ENCODE results near the gene PI4KB. TPM values are rescaled to one million over a fixed set of nuclear protein-coding genes. Genes with fewer than 3 reads are reported as not detected.

PI4KB gene
- 35.9 and 39.4 TPM in 2 replicates for total RNA-seq

DNA sequence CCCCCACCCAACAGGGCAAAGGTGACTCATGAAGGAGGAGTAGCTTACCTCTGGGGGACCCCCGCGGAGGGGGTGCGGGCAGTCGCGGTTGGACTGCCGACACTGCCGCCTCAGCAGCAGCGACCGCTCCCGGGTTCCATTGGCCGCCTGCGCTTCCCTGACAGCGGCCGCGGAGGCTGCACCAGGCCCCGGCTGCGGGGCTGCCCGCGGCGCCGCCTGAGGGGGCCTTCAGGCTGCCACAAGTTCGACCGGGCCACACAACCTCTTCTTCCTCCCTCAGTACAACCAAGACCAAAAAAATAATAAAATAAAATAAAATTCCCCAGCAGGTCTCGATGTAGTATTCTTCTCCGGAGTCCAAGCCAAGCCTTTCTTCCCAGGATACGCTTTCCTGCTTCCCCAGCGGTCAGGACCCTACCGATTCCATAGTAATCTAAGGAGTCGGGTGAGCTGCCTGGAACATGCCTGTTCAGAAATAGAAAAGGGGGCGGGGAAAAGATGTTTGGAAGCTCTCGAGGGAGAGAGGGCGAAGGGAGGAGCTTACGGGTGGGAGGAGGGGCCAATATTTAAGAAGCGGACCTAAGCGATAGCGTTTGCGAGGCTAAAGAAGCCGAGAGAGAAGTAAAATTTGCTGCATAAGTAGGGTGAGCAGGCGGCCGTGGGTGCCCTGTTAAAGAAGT lies at the start of gene PI4KB:
PI4KB (minus strand) TSS at position 194 of the 680 bp plus-strand sequence. CDS start 10,935 bp downstream, outside the sequence.

DNA sequence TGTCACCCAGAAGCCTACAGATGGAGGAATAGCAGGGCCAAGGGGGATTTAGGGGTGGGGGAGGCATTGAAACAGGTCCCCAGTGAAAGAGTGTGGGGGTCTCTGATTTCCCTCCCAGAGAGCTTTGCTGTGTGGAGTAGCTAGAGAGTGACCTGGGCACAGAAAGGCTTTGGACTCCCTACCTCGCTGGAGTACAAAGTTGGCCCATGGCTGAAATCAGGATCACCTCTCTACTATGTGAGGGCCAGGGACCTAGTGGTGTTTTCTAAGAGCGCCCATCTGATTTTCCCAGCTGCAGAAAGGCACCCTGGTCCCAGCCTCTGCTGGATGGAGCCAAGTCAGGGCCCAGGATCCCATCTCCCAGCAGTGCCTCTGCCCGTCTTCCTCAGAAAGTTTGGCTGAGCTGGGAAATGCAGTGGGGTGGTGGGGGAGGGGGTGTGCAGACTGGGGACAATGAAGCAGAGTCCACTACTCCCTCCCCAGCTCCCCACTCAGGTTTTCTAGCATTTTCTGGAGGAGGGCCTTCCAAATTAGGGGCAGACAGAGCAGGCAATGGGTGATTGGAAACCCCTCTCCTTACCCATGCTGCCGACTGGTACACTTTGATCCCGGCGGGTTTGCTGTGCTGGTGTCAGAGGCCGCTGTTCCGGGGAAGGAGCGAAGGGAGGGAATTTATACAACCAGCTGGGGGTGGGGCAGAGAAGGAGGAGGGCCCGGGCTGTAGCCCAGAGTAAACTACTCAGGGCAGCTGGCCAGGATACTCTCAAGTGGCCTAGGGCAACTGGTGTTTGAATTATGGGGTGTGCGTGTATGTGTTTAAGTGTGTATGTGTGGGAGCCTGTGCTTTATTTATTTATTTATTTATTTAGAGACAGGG lies 45.1 kb upstream of the PI4KB start, which contains the start of gene SELENBP1:
SELENBP1 (minus strand) TSS at position 648 of the 877 bp plus-strand sequence; CDS start at position 584, 64 bp downstream.

GRCh38 chr1:151346769-151347522 lies 19.7 kb upstream of the PI4KB start, which contains the start of gene RFX5:
Gene RFX5 (minus strand): TSS chr1:151347252. CDS start chr1:151346320, 932 bp downstream.

DNA sequence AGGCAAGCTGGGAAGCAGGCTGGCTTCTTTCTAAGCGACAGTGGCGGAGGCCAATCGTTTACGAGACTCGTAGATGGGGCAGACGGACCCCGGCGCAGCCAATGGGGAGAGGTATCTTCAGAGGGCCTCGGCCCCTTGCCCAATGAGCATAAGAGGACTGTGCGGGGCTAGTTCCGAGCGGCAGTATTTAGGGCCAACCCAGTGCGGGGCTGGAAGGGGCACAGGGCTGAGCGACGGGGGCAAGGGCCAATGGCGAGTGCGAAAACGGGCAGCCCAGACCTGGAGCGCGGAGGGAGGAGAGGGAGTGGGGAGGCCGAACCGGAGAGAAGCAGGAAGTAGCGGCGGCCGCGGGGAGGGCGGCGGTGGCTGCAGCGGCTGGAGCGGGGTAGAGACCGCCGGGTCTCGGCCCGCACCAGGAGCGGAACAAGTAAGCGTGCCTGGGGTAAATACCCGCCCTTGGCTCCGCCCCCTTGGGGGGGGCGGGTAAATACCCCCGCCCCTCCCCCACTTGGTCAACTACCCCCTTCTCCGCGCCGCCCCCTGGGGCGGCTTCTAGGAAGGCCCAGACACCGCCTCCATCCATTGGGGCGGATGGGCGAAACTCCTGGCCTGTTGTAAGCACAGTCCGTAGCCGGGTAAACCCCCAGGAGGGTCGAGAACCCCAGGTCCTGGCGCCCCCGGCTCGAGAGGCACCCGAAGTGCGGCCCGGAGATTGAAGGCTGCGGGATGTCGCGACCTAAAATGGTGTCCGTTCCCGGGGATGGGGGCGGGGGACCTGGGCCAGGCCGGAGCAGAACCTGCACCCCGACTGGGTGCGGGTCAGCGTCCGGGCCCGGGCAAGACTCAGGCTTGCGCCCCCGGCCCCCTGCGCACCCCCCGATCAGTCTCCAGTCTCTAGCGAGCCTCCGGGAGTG lies 45.0 kb downstream of the PI4KB start, which contains the start of gene ZNF687:
ZNF687 (plus strand) TSS at position 331 of the 914 bp plus-strand sequence. CDS start 3,993 bp downstream, outside the sequence.

DNA sequence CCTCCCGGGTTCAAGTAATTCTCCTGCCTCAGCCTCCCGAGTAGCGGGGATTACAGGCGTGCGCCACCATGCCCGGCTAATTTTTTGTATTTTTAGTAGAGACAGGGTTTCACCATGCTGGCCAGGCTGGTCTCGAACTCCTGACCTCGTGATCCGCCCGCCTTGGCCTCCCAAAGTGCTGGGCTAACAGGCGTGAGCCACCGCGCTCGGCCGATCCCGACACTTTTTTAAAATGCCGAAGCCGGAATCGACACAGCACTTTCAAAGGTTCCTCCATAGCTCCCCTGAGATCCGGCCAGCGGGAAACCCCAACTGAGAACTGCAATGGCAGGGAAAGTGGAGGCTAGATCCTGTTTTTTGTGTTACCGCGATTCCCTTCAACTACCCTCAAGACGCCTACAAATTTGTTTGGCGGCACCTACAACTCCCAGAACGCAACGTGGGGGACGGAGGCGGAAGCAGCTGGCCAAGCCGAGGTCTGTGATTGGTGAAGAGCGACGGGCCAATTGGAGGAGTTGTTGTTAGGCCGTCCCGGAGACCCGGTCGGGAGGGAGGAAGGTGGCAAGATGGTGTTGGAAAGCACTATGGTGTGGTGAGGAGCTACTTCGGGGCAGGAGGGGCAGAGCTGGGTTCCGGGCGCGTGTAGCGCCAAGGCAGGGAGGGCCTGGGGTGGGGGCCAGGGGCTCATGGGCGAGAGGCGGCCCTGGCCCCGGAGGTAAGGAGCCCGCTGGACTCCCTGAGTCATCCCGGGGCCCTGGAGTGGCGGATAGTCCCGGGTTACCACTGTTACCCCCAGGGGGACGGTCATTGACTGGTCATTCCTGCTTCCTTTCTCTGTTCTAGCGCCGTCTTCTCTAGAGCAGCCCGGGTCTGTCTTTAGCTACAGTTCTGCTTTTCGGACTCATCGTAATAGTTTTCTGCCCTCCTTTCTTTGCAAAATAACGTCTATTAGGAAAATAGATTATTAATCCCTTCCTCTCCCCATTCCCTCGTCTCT lies 72.7 kb downstream of the PI4KB start, which contains the start of gene PSMD4:
PSMD4 (plus strand) TSS at position 518 of the 997 bp plus-strand sequence; CDS start at position 567, 49 bp downstream.

Other genes starting within 250 kb of the PI4KB start
- 0.53 and 1.1 TPM in 2 replicates for gene SEMA6C, start 180.8 kb downstream of the PI4KB start, total RNA-seq
- not detected in 2 replicates for gene TNFAIP8L2, start 170.8 kb downstream of the PI4KB start, total RNA-seq
- 5.8 and 6.9 TPM in 2 replicates for gene LYSMD1, start 161.5 kb downstream of the PI4KB start, total RNA-seq
- gene SCNM1, start 161.3 kb downstream of the PI4KB start, total RNA-seq = 33.3 and 33.8 TPM in 2 replicates
- 0.56 TPM in 1 of 2 replicates, not detected in the other for gene TMOD4, start 151.4 kb downstream of the PI4KB start, total RNA-seq
- 44.5 and 44.6 TPM in 2 replicates for gene VPS72, start 137.2 kb downstream of the PI4KB start, total RNA-seq
- gene PIP5K1A, start 128.9 kb downstream of the PI4KB start, total RNA-seq = 46.6 and 52.7 TPM in 2 replicates
- 243 and 269 TPM in 2 replicates for gene PSMD4, start 72.7 kb downstream of the PI4KB start, total RNA-seq
- gene ZNF687, start 45.1 kb downstream of the PI4KB start, total RNA-seq = 9.0 TPM in 2 replicates
- 38.2 and 38.4 TPM in 2 replicates for gene RFX5, start 19.8 kb upstream of the PI4KB start, total RNA-seq
- gene SELENBP1, start 45.3 kb upstream of the PI4KB start, total RNA-seq = 124 and 125 TPM in 2 replicates
- gene PSMB4, start 72.2 kb upstream of the PI4KB start, total RNA-seq = 368 and 392 TPM in 2 replicates
- gene POGZ, start 132.1 kb upstream of the PI4KB start, total RNA-seq = 12.0 and 22.3 TPM in 2 replicates
- under 0.01 and 0.06 TPM in 2 replicates for gene CGN, start 184.0 kb upstream of the PI4KB start, total RNA-seq
- 3.0 and 4.1 TPM in 2 replicates for gene TUFT1, start 212.9 kb upstream of the PI4KB start, total RNA-seq

All from aortic smooth muscle cell (primary cell).